H1 (cell line): Measurements from ENCODE around the gene CELA1. TPM values are rescaled to one million over a fixed set of nuclear protein-coding genes. Genes with fewer than 3 reads are reported as not detected.
"Not testable (repeated sequence)": the region's sequence is repeated elsewhere in the genome, so short reads cannot be mapped to it uniquely, and the experiment has no call there.

ENCODE experiments used
- CTCF ChIA-PET: fragments of 300-600 bp; sonication (Branson Sonifier 250); formaldehyde crosslinking; loops from one replicate; lab custom pipeline; 2021; ENCODE audit not compliant: partially characterized antibody; lab: Charles Lee
- POLR2A ChIA-PET: fragments of 300-600 bp; sonication (Branson Sonifier 250); formaldehyde crosslinking; loops from one replicate; lab custom pipeline; 2021; ENCODE audit warnings: inconsistent platforms; ENCODE audit not compliant: partially characterized antibody; lab: Charles Lee
- DNase-seq, 2 experiments: peaks; one replicate each; pipeline versions ENCODE4 v3.0.0 to v3.0.0-alpha.2; 2010 to 2022; ENCODE audit warnings: low spot score in 2 of 2, low read depth in 1 of 2, mixed read lengths in 1 of 2
- FAIRE-seq: peaks from 2 replicates; lab custom pipeline; 2011; peaks lifted over from hg19 to GRCh38; lab: Jason Lieb, UNC
- H2AFZ ChIP-seq: 2 replicates; pipeline ENCODE4 v1.8.1; 2012; ENCODE audit warnings: low read length, inconsistent platforms
- H2AK5ac ChIP-seq: 2 replicates; pipeline ENCODE4 v1.6.1; 2013; ENCODE audit warnings: low read depth, low read length
- H2BK120ac ChIP-seq: replicated peaks from 2 replicates; pipeline ENCODE3; 2013; ENCODE audit warnings: low read depth, low read length, inconsistent platforms
- H2BK12ac ChIP-seq: 2 replicates; pipeline ENCODE4 v1.6.1; 2013; ENCODE audit warnings: low read depth, low read length
- H2BK15ac ChIP-seq: 2 replicates; pipeline ENCODE4 v1.6.1; 2013; ENCODE audit warnings: low read length
- H2BK20ac ChIP-seq: 2 replicates; pipeline ENCODE4 v1.6.1; 2013; ENCODE audit warnings: low read length
- H2BK5ac ChIP-seq: 2 replicates; pipeline ENCODE4 v1.6.1; 2013; ENCODE audit warnings: low read depth, low read length
- H3K14ac ChIP-seq: 2 replicates; pipeline ENCODE4 v1.6.1; 2013; ENCODE audit warnings: inconsistent platforms; ENCODE audit not compliant: insufficient read length
- H3K18ac ChIP-seq: 2 replicates; pipeline ENCODE4 v1.6.1; 2013; ENCODE audit warnings: low read length; ENCODE audit errors: extremely low read depth
- H3K23ac ChIP-seq: 2 replicates; pipeline ENCODE4 v1.6.1; 2013; ENCODE audit warnings: inconsistent platforms; ENCODE audit not compliant: insufficient read length
- H3K23me2 ChIP-seq: 2 replicates; pipeline ENCODE4 v1.6.1; 2013; ENCODE audit warnings: low read depth, low read length
- H3K27ac ChIP-seq: 2 replicates; pipeline ENCODE4 v1.6.1; 2011; ENCODE audit warnings: low read depth, low read length, inconsistent platforms
- H3K27me3 ChIP-seq, 4 experiments: replicated peaks in 1 of 4; 1 replicate in 1 of 4; 2 replicates in 3 of 4; pipeline versions ENCODE4 v1.6.1 to v1.8.1; 2011 to 2013; ENCODE audit warnings: low read length in 3 of 4, mild to moderate bottlenecking in 3 of 4, inconsistent platforms in 2 of 4, mixed read lengths in 2 of 4, moderate library complexity in 1 of 4; ENCODE audit not compliant: control insufficient read depth in 3 of 4, insufficient read depth in 3 of 4; ENCODE audit errors: extremely low read depth in 1 of 4
- H3K36me3 ChIP-seq, 4 experiments: 2 replicates each; pipeline versions ENCODE4 v1.6.1 to v1.8.1; 2011 to 2013; ENCODE audit warnings: mild to moderate bottlenecking in 4 of 4, low read length in 3 of 4, moderate library complexity in 2 of 4, control low read depth in 1 of 4, inconsistent platforms in 1 of 4; ENCODE audit not compliant: insufficient read depth in 4 of 4, control insufficient read depth in 2 of 4
- H3K4ac ChIP-seq: replicated peaks from 2 replicates; pipeline ENCODE3; 2013; ENCODE audit warnings: low read length, low read depth, mixed read lengths, inconsistent platforms; ENCODE audit not compliant: insufficient read length
- H3K4me1 ChIP-seq, 4 experiments: replicated peaks in 1 of 4; 1 replicate in 1 of 4; 2 replicates in 3 of 4; pipeline versions ENCODE4 v1.6.1 to v1.8.1; 2011 to 2013; ENCODE audit warnings: low read length in 3 of 4, inconsistent platforms in 2 of 4, mixed read lengths in 1 of 4; ENCODE audit not compliant: insufficient read depth in 4 of 4, control insufficient read depth in 3 of 4
- H3K4me2 ChIP-seq, 2 experiments: 2 replicates each; pipeline versions ENCODE4 v1.6.1 to v1.8.1; 2011 to 2013; ENCODE audit warnings: low read depth in 2 of 2, low read length in 2 of 2, control low read depth in 1 of 2, inconsistent platforms in 1 of 2, mild to moderate bottlenecking in 1 of 2; ENCODE audit not compliant: insufficient read depth in 1 of 2
- H3K4me3 ChIP-seq, 4 experiments: fragments of 200-600, 300-600 bp in 1 of 4; sonication (generic), shearing (Covaris generic), sonication (Bioruptor Twin) in 1 of 4; 2 replicates each; pipeline versions ENCODE4 v1.5.1 to v1.8.1; 2011 to 2016; ENCODE audit warnings: low read length in 4 of 4, low read depth in 3 of 4, control low read depth in 2 of 4, inconsistent platforms in 2 of 4, mild to moderate bottlenecking in 2 of 4, mixed read lengths in 1 of 4, moderate library complexity in 1 of 4; ENCODE audit not compliant: insufficient read depth in 2 of 4; ENCODE audit errors: extremely low read depth in 1 of 4
- H3K56ac ChIP-seq: replicated peaks from 2 replicates; pipeline ENCODE3; 2013; ENCODE audit warnings: low read depth, mild to moderate bottlenecking, mixed read lengths, low read length, inconsistent platforms; ENCODE audit not compliant: insufficient read length
- H3K79me1 ChIP-seq: 2 replicates; pipeline ENCODE4 v1.6.1; 2013; ENCODE audit warnings: low read depth, low read length, control low read depth
- H3K79me2 ChIP-seq, 2 experiments: 2 replicates each; pipeline versions ENCODE4 v1.6.1 to v1.8.1; 2012 to 2013; ENCODE audit warnings: low read length in 2 of 2, mild to moderate bottlenecking in 2 of 2, inconsistent platforms in 1 of 2; ENCODE audit not compliant: insufficient read depth in 2 of 2, control insufficient read depth in 1 of 2
- H3K9ac ChIP-seq, 4 experiments: replicated peaks in 1 of 4; 1 replicate in 1 of 4; 2 replicates in 3 of 4; pipeline versions ENCODE4 v1.6.1 to v1.8.1; 2011 to 2013; ENCODE audit warnings: low read depth in 3 of 4, low read length in 3 of 4, control low read depth in 2 of 4, mild to moderate bottlenecking in 2 of 4, moderate library complexity in 2 of 4, inconsistent platforms in 1 of 4; ENCODE audit errors: extremely low read depth in 1 of 4
- H3K9me3 ChIP-seq, 2 experiments: 2 replicates each; pipeline versions ENCODE4 v1.6.1 to v1.8.1; 2012 to 2013; ENCODE audit warnings: mild to moderate bottlenecking in 2 of 2, moderate library complexity in 2 of 2, control low read depth in 1 of 2, inconsistent platforms in 1 of 2, low read depth in 1 of 2, low read length in 1 of 2, mixed read lengths in 1 of 2; ENCODE audit not compliant: insufficient read depth in 2 of 2
- H4K20me1 ChIP-seq, 2 experiments: replicated peaks in 1 of 2; 2 replicates each; pipeline versions ENCODE3 to v1.8.1; 2011 to 2013; ENCODE audit warnings: inconsistent platforms in 2 of 2, low read length in 2 of 2, mild to moderate bottlenecking in 1 of 2; ENCODE audit not compliant: insufficient read depth in 2 of 2, control insufficient read depth in 1 of 2
- H4K5ac ChIP-seq: 2 replicates; pipeline ENCODE4 v1.6.1; 2013; ENCODE audit warnings: low read length, low read depth, mixed read lengths, inconsistent platforms; ENCODE audit not compliant: insufficient read length
- H4K8ac ChIP-seq: 2 replicates; pipeline ENCODE4 v1.8.0; 2013; ENCODE audit warnings: mild to moderate bottlenecking, moderate library complexity, low read length, inconsistent platforms; ENCODE audit not compliant: insufficient read depth; ENCODE audit errors: extremely low read depth
- H4K91ac ChIP-seq: replicated peaks from 2 replicates; pipeline ENCODE3; 2013; ENCODE audit warnings: low read length, mixed read lengths, inconsistent platforms; ENCODE audit not compliant: insufficient read length
- whole genome bisulfite sequencing, 2 experiments: shearing (Covaris generic) in 1 of 2; methylation state at CpG; one replicate each; pipeline versions ENCODE4 v1.1.6 to v1.1.7; 2013 to 2015; ENCODE audit warnings: low lambda C conversion rate in 2 of 2, mixed read lengths in 2 of 2, inconsistent platforms in 1 of 2, low coverage in 1 of 2, missing lambda C conversion rate in 1 of 2; ENCODE audit not compliant: insufficient replicate concordance in 2 of 2, insufficient coverage in 1 of 2, insufficient read length in 1 of 2; ENCODE audit errors: extremely low coverage in 1 of 2, missing lambda C conversion rate in 1 of 2; 5-methylcytosine and 5-hydroxymethylcytosine counted together
- polyA plus RNA-seq, 7 experiments: library from polyadenylated mRNA; depleted of rRNA in 3 of 7; stranded (reverse) in 5 of 7; unstranded in 2 of 7; fragments of >200 nt in 5 of 7; fragments of 200-250 nt in 2 of 7; gene quantifications; 1 replicate in 5 of 7; 2 replicates in 1 of 7; 4 replicates in 1 of 7; pipeline versions ENCODE4 v1.2.1 to v1.2.3, GENCODE V29; 2011 to 2013; ENCODE audit warnings: missing spikeins in 2 of 7, mixed read lengths in 2 of 7
- total RNA-seq: library from RNA; stranded (reverse); fragmentation: NEBNext Ultra II Directional; extraction: Animal tissue kit (Norgen Biotek cat#: 25700); gene quantifications from 2 replicates; pipeline ENCODE4 v1.2.1, GENCODE V29; 2021

Gene CELA1
- total and polyA plus RNA-seq, 2 of the 8 experiments (the other 6 are each of a cell fraction or from before 2014, with no cell fraction given), result 0.09 TPM; not detected in 1

- H4K8ac ChIP-seq, H4K91ac ChIP-seq, H3K56ac ChIP-seq, H3K23ac ChIP-seq, H3K18ac ChIP-seq, H3K4ac ChIP-seq, H3K79me1 ChIP-seq, H3K14ac ChIP-seq, H2BK5ac ChIP-seq, H2BK20ac ChIP-seq, H3K27me3 ChIP-seq, H2BK15ac ChIP-seq, H3K9ac ChIP-seq, FAIRE-seq, H4K20me1 ChIP-seq, H4K5ac ChIP-seq, H3K27ac ChIP-seq, H3K4me3 ChIP-seq, H3K23me2 ChIP-seq, H3K9me3 ChIP-seq, H2AK5ac ChIP-seq, DNase-seq, H2BK120ac ChIP-seq, H3K36me3 ChIP-seq, H3K79me2 ChIP-seq, H2BK12ac ChIP-seq: not testable (repeated sequence)
- ChIA-PET CTCF (interaction anchor here (0.6 to 3.1 kb wide), 7 partner anchors 10 to 714 kb away, joined by 3 to 11 read pairs (median 3); partner anchors contain the start of gene SMAGP), POLR2A (interaction anchor here (0.7 to 1.9 kb wide), 5 partner anchors 9 to 100 kb away, joined by 3 to 5 read pairs (median 3); partner anchors contain the start of gene POU6F1)
- WGBS, 2 experiments, result 87% methylated on average over 7 of the region's 8 CpGs; no CpG with 5 or more reads in 1 of the 2 experiments
- H3K4me1 ChIP-seq, result peaks cover 2 to 15% (median 7%) of the 10 kb centered on the region in 4 experiments; a peak in 5 of 7 replicates
- peak overlapping the region; percentile 65; the same call in 1 of the 2 replicates for H2AFZ ChIP-seq
- 0 out of 4 replicates have a peak overlapping the region, but pooled peaks of 1 of the 2 experiments have one; percentile 35 for H3K4me2 ChIP-seq
Measured at GRCh38 chr12:51318057-51318806, 28.2 kb downstream of the CELA1 start.
